A549 treated with AZD9567 at 1 μM for 4 hours (cell line): ENCODE results near the gene ABCA13. TPM values are rescaled to one million over a fixed set of nuclear protein-coding genes. Genes with fewer than 3 reads are reported as not detected.

Source experiments
- total RNA-seq: library from RNA; stranded (reverse); fragments of 200-300 nt; extraction: Qiagen RNA extraction; gene quantifications from 5 replicates; pipeline ENCODE4 v1.2.3, GENCODE V29; 2022; ENCODE audit not compliant: insufficient read depth

The ABCA13 gene
- 0.01 to 0.06 TPM (median 0.03 TPM) in 4 of 5 replicates, not detected in the other for total RNA-seq

GRCh38 chr7:48171202-48171601 is at the start of gene ABCA13:
ABCA13 (plus strand) TSS chr7:48171458; CDS start chr7:48171484, 26 bp downstream.

Other genes with a start within 250 kb of the ABCA13 start
- 0.05 to 0.28 TPM (median 0.20 TPM) in 4 of 5 replicates, not detected in the other for gene PKD1L1, start 223.0 kb upstream of the ABCA13 start, total RNA-seq
- 16.1 to 30.4 TPM (median 19.9 TPM) in 5 replicates for gene HUS1, start 191.8 kb upstream of the ABCA13 start, total RNA-seq
- 0.14 TPM in 1 of 5 replicates, not detected in the others for gene SUN3, start 142.4 kb upstream of the ABCA13 start, total RNA-seq
- gene C7orf57, start 135.9 kb upstream of the ABCA13 start, total RNA-seq: 0.17 to 0.51 TPM (median 0.29 TPM) in 4 of 5 replicates, not detected in the other
- 65.8 to 98.1 TPM (median 78.2 TPM) in 5 replicates for gene UPP1, start 82.2 kb upstream of the ABCA13 start, total RNA-seq